Stimulated activated CD8-positive, alpha-beta memory T cell treated with anti-CD3 and anti-CD28 coated beads, Interleukin-4, amount 100 ng/mL, for 48 hours (primary cell): ENCODE results near the gene GARIN5B.
A peak's percentile ranks its signal among the peaks of the same experiment; 100 is the strongest.
"Not testable (repeated sequence)": the region's sequence is repeated elsewhere in the genome, so short reads cannot be mapped to it uniquely, and the experiment has no call there.

Experiments
- DNase-seq: peaks from one replicate; pipeline ENCODE4 v3.0.0-alpha.2; 2020

Gene GARIN5B

GRCh38 chr19:55346725-55347441 is 16.2 kb downstream of the GARIN5B start:
- no peak for DNase-seq

GRCh38 chr19:55345818-55346724 is 17.0 kb downstream of the GARIN5B start:
- no peak for DNase-seq

GRCh38 chr19:55345101-55345817 is 17.8 kb downstream of the GARIN5B start:
- DNase-seq = no peak

GRCh38 chr19:55344444-55344843 is 18.6 kb downstream of the GARIN5B start:
- DNase-seq = no peak

- DNase-seq = no peak
Measured at GRCh38 chr19:55341595-55342531, 21.2 kb downstream of the GARIN5B start.

- peak; percentile 84 for DNase-seq
Measured at GRCh38 chr19:55341171-55341588, 21.9 kb downstream of the GARIN5B start.

- DNase-seq = peak; percentile 46
Measured at GRCh38 chr19:55340784-55341147, 22.3 kb downstream of the GARIN5B start.

- peak; percentile 45 for DNase-seq
Measured at GRCh38 chr19:55339889-55340783, 22.9 kb downstream of the GARIN5B start.

GRCh38 chr19:55339105-55339888 is 23.8 kb downstream of the GARIN5B start, which contains the start of gene KMT5C:
Gene KMT5C (plus strand): TSS chr19:55339876. CDS start chr19:55341937, 2,061 bp downstream.
- peak; percentile 100 for DNase-seq

- no peak for DNase-seq
Measured at GRCh38 chr19:55336101-55336500, 27.0 kb downstream of the GARIN5B start.

- DNase-seq = no peak
Measured at GRCh38 chr19:55333870-55334269, 29.2 kb downstream of the GARIN5B start.

- DNase-seq = not testable (repeated sequence)
Measured at GRCh38 chr19:55329791-55330190, 33.3 kb downstream of the GARIN5B start.

- DNase-seq = not testable (repeated sequence)
Measured at GRCh38 chr19:55328774-55329318, 34.2 kb downstream of the GARIN5B start.

- no peak for DNase-seq
Measured at GRCh38 chr19:55325172-55325571, 37.9 kb downstream of the GARIN5B start, which contains the start of gene TMEM150B. Gene TMEM150B (minus strand): TSS chr19:55325341. CDS start chr19:55321036, 4,305 bp downstream.

- no peak for DNase-seq
Measured at GRCh38 chr19:55324662-55325061, 38.4 kb downstream of the GARIN5B start.

GRCh38 chr19:55322204-55322885 is 40.7 kb downstream of the GARIN5B start:
- DNase-seq = no peak

GRCh38 chr19:55321466-55322137 is 41.5 kb downstream of the GARIN5B start:
- no peak for DNase-seq

- no peak for DNase-seq
Measured at GRCh38 chr19:55320844-55321419, 42.1 kb downstream of the GARIN5B start.
